GM12865 (cell line): ENCODE data around the gene TMEM138.

Experiments used
- DNase-seq: peaks from one replicate; pipeline ENCODE4 v3.0.0; 2010; ENCODE audit warnings: low read depth
- H3K4me3 ChIP-seq: 2 replicates; pipeline ENCODE4 v1.5.1; 2011; ENCODE audit warnings: mild to moderate bottlenecking, low read depth, low read length, control low read depth
- CTCF ChIP-seq: IDR thresholded peaks from 2 replicates; pipeline ENCODE4 v1.5.1; 2011; ENCODE audit warnings: low read length, control low read depth, low read depth, inconsistent platforms; ENCODE audit not compliant: insufficient read depth; ENCODE audit errors: missing control alignments

The TMEM138 gene

GRCh38 chr11:61331651-61332050 is 30.5 kb upstream of the TMEM138 start:
- no peak for TF ChIP-seq CTCF
- no peak for DNase-seq

GRCh38 chr11:61332281-61332796 is 29.8 kb upstream of the TMEM138 start:
- no peak for TF ChIP-seq CTCF
- H3K4me3 ChIP-seq = peak overlapping the region; percentile 90
- DNase-seq = no peak

More at GRCh38 chr11:61331651-61332050, 30.5 kb upstream of the TMEM138 start:
- peak overlapping the region; percentile 90 for H3K4me3 ChIP-seq

- peak; percentile 97 for DNase-seq
- peak within 1 kb of the TSS; percentile 90 for H3K4me3 ChIP-seq
Observed at GRCh38 chr11:61332797-61333549, 29.2 kb upstream of the TMEM138 start, which contains the start of the genes DDB1 and TKFC. DDB1 (minus strand) TSS chr11:61333105; CDS start chr11:61332968, 137 bp downstream. TKFC (plus strand) TSS chr11:61333228; CDS start chr11:61334729, 1,501 bp downstream.

GRCh38 chr11:61333550-61334433 is 28.4 kb upstream of the TMEM138 start:
- no peak for TF ChIP-seq CTCF
- H3K4me3 ChIP-seq = peak overlapping the region; percentile 90
- peak; percentile 30 for DNase-seq

More at GRCh38 chr11:61332797-61333549, 29.2 kb upstream of the TMEM138 start, which contains the start of the genes DDB1 and TKFC:
- TF ChIP-seq CTCF = no peak

- no peak for DNase-seq
Observed at GRCh38 chr11:61334434-61335354, 27.5 kb upstream of the TMEM138 start.

More at GRCh38 chr11:61334434-61335354, 27.5 kb upstream of the TMEM138 start:
- no peak for TF ChIP-seq CTCF
- no peak overlapping the region for H3K4me3 ChIP-seq
